ENCODE data around the gene PLOD3. TPM values are rescaled to one million over a fixed set of nuclear protein-coding genes. Genes with fewer than 3 reads are reported as not detected.

Gene PLOD3
- total RNA-seq, 1 donor from 2014 or later = 31.2 TPM

DNA sequence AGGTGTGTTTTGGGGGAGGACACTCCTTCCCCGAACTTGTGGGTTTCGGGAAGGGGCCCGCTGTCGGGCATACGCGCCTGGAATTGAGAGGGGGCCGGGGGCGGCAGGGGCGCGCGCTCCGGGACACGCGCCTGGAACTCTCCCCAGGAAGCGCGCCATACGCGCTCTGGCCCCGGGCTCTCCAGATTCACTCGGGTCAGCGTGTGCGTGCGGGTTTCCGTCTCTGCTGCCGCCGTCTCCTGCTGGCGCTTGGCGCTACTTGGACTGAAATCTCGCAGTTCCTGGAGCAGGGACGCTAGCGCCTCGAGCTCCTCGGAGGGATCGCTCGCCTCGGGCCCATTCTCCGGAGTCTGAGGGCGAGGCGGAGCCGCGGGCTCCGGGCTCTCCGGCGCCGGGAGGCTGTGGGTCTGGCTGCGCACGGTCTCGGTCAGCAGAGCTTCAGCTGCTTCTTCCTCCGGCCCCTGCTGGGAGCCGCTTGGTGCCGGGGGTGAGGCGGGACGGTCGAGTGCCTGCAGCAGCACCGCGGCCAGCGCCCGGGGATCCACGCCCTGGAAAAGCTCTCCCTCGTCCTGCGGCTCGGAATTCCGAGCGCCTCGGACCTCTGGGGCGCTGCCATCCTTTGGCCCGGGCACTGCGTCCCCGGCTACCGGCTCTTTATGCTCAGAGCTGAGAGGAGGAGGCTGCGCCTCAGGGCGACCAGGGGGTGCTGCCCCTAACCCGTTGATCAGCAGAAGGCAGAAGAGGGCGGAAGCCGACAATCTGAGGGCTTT, 53.1 kb downstream of the PLOD3 start:
- no peak for DNase-seq

DNA sequence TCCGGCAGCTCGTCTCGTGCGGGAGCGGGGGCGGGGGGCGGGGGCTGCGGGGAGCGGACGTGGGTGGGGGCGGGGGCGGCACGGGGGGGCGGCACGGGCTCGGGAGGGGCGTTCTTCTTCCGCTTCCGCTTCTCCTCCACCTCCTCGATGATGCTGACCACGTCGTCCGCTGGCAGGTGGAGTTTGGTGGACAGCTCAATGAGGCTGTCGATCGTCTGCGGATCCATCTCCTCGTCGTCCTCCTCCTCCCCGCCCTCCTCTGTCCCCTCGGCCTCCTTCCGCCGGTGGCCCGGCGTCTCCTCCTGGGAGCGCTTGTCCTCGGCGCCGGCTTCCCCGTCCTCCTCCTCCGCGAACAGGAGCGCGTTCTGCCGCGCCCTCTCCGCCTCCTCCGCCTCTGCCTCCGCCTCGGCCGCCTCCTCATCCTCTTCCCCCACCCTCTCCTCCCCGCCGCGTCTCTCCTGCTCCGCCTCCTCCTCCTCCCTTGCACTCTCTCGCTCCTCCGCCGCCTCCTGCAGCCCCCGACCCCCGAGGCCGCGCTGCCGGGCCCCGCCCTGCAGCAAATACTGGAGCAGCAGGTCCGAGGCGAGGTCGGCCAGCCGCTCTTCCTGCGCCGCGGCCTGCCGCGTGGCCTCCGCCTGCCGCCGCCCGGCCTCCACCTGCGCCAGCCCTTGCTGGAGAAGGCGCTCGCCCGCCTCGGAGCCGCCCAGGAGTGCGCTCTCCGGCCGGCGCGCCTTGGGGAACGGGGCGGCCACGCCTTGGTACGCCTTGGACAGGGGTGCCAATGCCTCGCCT, 53.9 kb downstream of the PLOD3 start:
- no peak for DNase-seq

DNA sequence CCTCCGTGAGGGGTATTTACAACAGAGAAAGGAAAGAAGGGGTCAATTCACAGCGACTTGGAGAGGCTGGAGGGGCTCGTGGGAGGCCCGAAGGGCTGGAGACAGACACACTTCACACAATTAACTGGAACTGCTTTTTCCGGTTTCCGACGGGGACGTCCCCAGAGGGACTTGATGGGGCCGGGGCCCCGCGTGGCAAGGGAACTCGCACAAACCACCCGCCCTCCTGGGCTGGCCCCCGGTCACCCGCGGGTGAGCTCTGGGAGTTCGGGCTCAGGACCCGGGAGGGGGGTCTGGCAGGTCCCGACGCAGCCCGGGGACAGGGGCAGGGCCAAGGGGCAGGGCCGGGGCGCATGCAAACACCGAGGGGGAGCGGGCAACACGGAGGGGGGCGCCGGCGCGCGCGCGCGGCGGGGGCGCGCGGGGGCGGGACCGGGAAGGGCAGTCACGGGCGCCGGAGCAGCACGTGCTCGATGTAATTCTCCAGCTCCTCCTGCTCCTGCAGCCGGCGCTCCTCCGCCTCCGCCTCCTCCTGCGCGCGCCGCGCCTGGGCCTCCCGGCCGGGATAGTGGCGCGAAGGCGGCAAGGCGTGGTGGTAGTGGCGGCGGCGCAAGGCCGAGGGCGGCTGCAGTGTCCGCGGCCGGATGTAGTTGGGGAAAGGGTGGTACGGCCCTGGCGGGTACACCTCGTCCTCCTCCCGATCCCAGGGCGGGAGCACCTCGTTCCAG, 54.7 kb downstream of the PLOD3 start:
- no peak for DNase-seq

DNA sequence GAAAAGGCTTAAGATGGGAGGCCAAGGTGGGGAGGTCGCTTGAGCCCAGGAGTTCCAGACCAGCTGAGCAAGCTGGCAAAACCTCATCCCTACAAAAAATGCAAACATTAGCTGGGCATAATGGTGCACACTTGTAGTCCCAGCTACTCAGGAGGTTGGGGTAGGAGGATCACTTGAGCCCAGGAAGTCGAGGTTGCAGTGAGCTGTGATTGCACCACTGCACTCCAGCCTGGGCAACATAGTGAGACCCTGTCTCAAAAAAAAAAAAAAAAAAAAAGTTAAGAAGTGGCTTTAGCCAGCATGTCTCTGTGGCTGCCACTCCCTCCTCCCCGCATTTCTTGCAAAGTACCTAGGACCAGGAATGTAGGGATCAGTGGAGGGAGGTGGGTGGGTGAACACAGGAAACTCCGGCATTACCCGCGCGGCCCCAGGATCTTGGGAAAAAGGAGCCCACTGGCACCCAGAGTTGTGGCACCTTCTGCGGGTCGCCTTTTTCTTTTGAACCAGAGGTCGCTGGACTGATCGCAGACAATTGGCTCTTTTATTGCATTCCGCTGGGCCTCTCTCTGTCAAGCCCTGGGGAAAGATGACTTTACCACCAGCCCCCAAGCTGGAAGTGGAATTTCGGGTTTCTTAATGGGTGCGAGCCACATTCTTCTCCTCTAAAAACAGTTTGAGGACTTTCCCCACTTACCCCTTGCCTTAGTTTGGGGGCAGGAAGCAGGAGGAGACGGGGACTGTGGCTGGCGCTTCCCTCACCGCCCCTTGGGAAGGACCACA, 55.5 kb downstream of the PLOD3 start:
- no peak for DNase-seq

DNA sequence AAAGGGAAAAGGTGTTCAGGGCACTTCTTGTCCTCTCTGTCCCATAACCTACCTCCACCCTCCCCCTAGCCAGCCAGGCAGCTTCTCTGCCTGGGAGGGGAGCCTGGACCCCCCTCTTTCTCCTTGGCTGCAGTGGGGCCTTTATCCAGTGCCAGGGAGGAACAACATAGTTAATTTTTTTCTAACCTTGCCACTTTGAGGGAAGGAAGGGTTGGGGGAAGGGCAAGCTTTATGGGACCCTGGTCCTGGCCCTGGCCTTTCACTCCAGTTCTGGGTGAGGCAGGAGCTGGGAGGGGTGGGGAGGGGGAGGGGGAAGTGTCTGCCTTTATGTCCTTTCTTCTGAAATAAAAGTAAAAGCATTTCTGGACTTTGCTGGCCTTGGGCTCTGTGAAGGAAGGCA, 56.5 kb downstream of the PLOD3 start:
- DNase-seq = no peak

DNA sequence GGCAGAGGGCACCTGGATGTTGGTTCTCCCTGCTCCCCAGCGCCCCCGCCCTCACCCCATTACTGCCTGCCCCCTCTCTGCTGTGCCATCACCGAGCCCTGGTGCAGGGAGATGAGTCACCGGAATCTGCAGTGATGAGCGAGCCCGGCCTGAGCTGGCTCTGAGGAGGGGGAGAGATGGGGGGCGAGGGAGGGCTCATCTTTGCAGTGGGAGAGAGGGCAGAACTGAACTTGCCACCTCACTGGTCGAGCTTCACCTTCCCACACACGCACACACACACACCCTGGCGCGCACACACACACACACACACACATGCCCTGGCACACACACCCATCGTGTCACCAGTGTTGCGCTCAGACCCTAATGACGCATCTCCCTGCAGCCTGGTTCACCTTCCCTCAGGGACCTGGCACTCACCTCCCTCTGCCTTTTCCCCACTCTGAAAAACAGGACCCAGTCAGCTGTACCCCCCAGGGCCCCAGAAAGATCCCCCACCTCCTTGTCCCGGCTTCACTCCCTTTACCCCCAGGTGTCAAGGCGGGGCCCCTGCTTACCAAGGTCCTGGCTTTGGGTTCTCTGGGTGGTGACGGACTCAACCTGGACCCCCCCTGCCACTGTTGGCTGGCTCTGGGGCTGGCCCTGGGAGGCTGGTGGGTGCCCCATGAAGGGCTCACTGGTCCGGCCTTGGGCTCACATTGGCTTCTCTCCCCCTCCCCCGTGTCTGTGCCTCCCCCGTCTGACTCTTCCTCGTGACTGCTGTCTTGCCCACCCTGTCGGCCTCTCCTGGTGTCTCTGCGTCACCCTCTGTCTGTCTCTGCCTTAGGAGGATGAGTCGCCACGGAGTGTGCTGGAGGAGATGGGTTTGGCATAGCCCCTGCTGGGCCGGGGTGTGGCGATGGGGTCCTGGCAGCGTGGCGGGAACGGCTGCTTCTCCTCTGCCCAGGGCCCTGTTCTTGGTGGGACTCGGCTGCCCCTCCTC, 57.4 kb downstream of the PLOD3 start:
- DNase-seq = no peak

DNA sequence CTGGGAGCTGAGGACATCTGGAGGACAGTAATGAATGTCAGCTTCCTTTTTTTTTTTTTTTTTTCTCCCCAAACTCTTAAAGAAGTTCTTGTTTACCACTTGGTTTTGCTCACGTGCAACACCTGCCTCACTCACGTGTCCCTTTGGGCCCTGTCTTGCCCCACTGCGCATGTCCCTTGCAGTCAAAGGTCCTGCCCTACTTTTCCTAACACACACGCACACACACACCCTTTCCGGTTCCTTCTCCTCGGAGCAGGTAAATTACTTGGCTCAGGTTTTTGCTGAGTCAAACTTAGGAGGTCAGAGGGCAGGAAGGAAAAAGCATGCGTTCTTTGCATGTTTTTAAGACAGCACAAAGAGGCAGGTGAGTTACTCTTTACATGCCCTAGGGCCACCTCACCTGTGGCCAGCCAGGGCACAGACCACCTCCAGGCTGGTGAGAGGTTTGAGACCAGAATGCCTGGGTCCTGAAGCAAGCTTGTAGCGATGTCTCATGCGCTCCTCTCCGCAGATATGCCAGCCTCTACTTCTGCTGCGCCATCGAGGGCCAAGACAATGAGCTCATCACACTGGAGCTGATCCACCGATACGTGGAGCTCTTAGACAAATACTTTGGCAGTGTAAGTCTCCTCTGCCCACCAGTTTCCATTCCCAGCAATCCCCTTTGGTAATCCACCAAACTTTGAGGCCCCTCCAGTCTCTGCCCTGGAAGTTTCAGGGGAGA, 60.4 kb downstream of the PLOD3 start:
- DNase-seq = no peak

DNA sequence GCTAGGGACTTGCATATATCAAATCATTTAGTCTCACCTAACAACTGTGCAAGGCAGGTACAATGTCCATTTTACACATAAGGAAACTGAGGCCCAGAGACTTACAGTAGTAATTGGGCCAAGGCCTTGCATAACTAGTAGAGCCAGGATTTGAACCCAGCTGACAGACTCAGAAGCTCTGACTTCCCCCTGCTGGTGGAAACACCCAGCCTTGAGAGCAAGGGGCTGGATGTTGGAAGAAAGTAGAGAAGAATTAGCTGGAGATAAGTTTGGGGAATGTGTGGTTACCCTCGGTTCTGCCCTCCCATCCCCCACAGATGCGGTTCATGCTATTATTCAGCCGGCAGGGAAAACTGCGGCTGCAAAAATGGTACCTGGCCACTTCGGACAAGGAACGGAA, 61.1 kb downstream of the PLOD3 start:
- DNase-seq = no peak

Small RNA genes lying within 50 kb of the gene (small RNA-seq; reads per million reads assigned to genes)
- not detected for gene MIR4653 (ENCODE audit: low replicate concordance)

Other genes with a start within 250 kb of the PLOD3 start
- gene MUC12, start 248.0 kb downstream of the PLOD3 start, total RNA-seq = not detected
- gene MUC17, start 197.5 kb downstream of the PLOD3 start, total RNA-seq = not detected
- 10.1 TPM for gene TRIM56, start 132.1 kb downstream of the PLOD3 start, total RNA-seq
- gene SERPINE1, start 90.5 kb downstream of the PLOD3 start, total RNA-seq = 18.1 TPM
- 51.2 TPM for gene AP1S1, start 63.1 kb downstream of the PLOD3 start, total RNA-seq
- gene VGF, start 52.0 kb downstream of the PLOD3 start, total RNA-seq = 0.10 TPM
- not detected for gene NAT16, start 37.3 kb downstream of the PLOD3 start, total RNA-seq
- gene MOGAT3, start 16.5 kb downstream of the PLOD3 start, total RNA-seq = not detected
- 52.8 TPM for gene ZNHIT1, start 584 bp upstream of the PLOD3 start, total RNA-seq
- gene CLDN15, start 20.2 kb upstream of the PLOD3 start, total RNA-seq = 3.6 TPM
- 92.0 TPM for gene FIS1, start 27.5 kb upstream of the PLOD3 start, total RNA-seq
- 15.6 TPM for gene IFT22, start 104.2 kb upstream of the PLOD3 start, total RNA-seq
- 3.5 TPM for gene COL26A1, start 145.3 kb upstream of the PLOD3 start, total RNA-seq